NCI-H2107 treated with DMSO at 0.1 percent for 48 hours (cell line): ENCODE data around the gene ADSS2.
"Not testable (repeated sequence)": the region's sequence is repeated elsewhere in the genome, so short reads cannot be mapped to it uniquely, and the experiment has no call there.

Experiments
- DNase-seq: peaks from one replicate; lab custom pipeline; 2025; ENCODE audit not compliant: unreplicated experiment; lab: John Stamatoyannopoulos, UW

Gene ADSS2

DNA sequence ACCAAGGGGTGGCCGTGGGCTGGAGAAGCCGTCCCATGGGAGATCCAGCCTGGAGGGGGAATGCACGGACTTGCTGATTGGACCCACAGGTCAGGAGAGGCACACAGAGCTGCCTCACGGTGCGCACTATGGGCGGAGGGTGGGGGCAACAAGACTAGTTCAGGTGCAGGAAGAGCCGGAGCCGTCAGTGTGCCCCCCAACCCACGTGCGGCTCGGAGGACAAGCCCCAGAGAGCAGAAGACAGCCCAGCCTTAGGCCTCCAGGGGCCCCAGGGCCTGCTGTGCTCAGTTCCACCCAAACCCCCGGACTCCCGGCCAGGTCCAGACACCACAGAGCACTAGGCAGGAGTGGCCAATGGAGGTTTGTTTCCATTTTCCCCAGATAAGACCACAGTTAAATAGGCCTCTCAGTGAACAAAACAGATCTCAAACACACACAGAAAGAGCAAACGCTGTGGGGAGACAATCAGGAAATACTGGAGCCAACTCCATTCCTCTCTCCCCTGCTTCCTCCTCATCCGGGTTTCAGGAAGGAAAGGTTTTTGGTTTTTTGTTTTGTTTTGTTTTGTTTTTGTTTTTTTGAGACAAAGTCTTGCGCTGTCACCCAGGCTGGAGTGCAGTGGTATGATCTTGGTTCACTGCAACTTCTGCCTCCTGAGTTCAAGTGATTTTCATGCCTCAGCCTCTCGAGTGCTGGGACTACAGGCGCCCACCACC, 84.2 kb downstream of the ADSS2 start:
- DNase-seq, result no peak

DNA sequence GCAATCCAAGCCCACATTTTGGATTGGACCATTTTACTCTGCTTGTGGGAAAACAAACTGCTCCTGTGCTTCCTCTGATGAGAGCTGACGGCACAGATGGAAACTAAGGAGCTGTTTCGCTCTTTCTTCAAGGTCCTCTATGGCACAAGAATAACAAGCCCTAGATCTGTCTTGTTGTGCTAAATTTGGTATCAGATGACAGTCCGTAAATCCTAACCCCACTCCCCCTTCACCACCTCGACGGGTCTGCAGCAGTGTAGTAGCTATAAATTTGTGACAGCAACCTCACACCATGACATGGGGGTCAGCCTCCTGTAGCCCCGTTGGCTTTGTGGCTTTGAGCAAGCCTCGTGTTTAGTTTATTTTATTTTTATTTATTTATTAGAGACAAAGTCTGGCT, 85.9 kb downstream of the ADSS2 start:
- no peak for DNase-seq

- not testable (repeated sequence) for DNase-seq
Observed at GRCh38 chr1:244365262-244365661, 86.4 kb downstream of the ADSS2 start.

GRCh38 chr1:244362476-244362875, 89.2 kb downstream of the ADSS2 start:
- no peak for DNase-seq

- DNase-seq, result no peak
Observed at GRCh38 chr1:244361764-244362473, 89.8 kb downstream of the ADSS2 start.
